ENCODE measurements around the gene FCF1.
A peak's percentile ranks its signal among the peaks of the same experiment; 100 is the strongest.

Gene FCF1

GRCh38 chr14:74762917-74763802 is 50.2 kb downstream of the FCF1 start, which contains the start of gene YLPM1:
Gene YLPM1 (plus strand): TSS chr14:74763316. CDS start chr14:74763490, 174 bp downstream.
- DNase-seq (ENCODE audit: extremely low read depth in 1 of 2, low read depth in 1 of 2): peak; percentile 65 to 84

DNA sequence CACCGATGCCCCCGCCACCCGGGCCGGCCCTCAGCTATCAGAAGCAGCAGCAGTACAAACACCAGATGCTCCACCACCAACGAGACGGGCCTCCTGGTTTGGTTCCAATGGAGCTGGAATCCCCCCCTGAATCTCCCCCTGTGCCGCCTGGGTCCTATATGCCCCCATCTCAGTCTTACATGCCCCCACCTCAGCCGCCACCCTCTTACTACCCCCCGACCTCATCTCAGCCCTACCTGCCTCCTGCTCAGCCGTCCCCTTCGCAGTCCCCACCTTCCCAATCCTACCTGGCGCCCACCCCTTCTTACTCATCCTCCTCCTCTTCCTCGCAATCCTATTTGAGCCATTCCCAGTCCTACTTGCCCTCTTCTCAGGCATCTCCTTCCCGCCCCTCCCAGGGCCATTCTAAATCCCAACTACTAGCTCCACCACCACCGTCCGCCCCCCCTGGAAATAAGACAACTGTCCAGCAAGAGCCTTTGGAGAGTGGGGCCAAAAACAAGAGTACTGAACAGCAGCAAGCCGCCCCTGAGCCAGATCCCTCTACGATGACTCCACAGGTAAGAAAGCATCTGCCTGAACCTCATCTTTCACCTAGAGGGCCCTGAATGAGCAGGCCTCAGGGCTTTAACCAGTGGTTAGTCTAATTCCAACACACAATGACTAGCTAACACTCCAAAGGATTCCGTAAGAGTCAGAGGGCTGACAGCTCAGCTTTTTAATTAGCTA is 51.0 kb downstream of the FCF1 start:
- DNase-seq (ENCODE audit: extremely low read depth in 1 of 2, low read depth in 1 of 2): no peak

GRCh38 chr14:74765721-74766120 is 52.8 kb downstream of the FCF1 start:
- no peak for DNase-seq (ENCODE audit: extremely low read depth in 1 of 2, low read depth in 1 of 2)

DNA sequence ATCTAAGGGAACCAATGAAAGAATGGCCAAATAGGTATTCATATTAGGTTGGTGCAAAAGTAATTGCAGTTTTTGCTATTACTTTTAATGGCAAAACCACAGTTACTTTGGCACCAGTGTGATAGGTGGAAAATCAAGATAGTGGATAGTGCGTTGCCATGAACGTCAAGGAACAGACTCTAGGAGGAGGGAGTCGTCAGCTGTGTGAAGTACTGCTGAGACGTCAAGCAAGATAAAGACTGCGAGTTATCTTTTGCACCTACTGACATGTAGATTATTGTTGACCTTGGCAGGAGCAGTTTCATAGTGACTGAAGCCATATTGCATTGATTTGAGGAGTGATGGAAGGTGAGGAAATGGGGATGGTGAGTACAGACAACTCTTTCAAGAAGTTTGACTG is 58.5 kb downstream of the FCF1 start:
- no peak for DNase-seq (ENCODE audit: extremely low read depth in 1 of 2, low read depth in 1 of 2)

- no peak for DNase-seq (ENCODE audit: extremely low read depth in 1 of 2, low read depth in 1 of 2)
Measured at GRCh38 chr14:74784634-74785033, 71.7 kb downstream of the FCF1 start.

DNA sequence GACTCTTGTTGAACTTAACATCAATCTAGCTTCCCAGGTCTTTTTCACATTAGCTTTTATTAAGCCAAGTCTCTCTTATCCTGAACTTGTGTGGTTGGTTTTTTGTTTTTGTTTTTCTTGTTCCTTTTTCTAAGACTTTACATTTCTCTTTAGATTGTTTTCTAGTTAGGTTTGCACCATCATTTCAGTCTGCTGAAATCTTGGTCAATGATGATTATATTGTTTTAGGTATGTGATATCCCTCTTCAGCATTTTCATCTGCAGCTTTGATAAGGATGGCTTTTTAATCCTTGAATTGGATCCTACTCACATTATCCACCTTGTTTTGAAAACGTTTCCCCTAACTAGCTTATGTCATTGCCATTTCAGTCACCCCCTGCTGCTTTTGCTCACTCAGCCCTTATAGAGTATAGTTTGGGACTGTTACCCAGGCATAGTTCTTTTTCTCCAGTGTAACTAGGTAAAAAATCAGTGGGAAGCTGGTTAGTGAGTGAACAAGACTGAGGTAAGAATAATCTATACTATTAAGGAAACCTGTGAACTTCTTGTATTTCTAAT is 72.2 kb downstream of the FCF1 start:
- no peak for DNase-seq (ENCODE audit: extremely low read depth in 1 of 2, low read depth in 1 of 2)

- DNase-seq (ENCODE audit: extremely low read depth in 1 of 2, low read depth in 1 of 2): no peak
Measured at GRCh38 chr14:74786796-74787315, 73.9 kb downstream of the FCF1 start.
